Mammary microvascular endothelial cell (primary cell): ENCODE results near the gene CCDC178. TPM values are rescaled to one million over a fixed set of nuclear protein-coding genes. Genes with fewer than 3 reads are reported as not detected.

Experiments
- total RNA-seq: library from RNA; depleted of rRNA; stranded (reverse); fragments of >200 nt; gene quantifications from 2 replicates; pipeline ENCODE4 v1.2.3, GENCODE V29; 2015

The CCDC178 gene, protein sequence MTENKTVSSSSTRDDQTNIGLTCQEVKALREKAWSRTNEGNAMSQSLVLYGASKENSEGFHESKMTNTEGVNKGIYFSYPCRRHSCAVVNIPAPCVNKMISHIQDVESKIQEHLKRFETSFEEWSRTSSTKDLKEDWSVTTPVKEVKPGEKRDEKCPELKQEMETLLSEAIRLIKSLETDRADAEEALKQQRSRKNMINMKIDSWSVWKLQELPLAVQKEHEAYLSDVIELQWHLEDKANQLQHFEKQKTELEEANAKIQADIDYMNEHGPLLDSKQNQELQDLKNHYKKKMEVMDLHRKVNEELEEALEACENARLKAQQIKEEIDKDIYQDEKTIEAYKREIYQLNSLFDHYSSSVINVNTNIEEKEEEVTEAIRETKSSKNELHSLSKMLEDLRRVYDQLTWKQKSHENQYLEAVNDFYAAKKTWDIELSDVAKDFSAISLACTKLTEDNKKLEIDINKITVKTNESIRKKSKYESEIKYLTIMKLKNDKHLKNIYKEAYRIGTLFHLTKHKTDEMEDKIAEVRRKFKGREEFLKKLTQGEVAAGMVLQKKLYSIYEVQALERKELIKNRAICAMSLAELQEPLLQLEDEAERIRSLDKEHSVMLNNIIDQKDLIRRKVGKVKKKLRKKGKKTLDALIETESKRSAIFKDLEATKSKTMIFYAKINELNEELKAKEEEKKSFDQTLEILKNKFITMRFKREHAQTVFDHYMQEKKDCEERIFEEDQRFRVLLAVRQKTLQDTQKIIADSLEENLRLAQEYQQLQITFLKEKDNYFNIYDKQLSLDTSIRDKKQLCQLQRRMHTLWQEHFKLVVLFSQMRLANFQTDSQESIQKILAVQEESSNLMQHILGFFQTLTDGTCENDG
- 8.2 and 8.5 TPM in 2 replicates for total RNA-seq

GRCh38 chr18:33440060-33441043 is at the start of gene CCDC178:
Gene CCDC178 (minus strand): TSS chr18:33440721. CDS start chr18:33412088, 28,633 bp downstream.

Other genes starting within 250 kb of the CCDC178 start
- gene ASXL3, start 137.5 kb upstream of the CCDC178 start, total RNA-seq, result not detected in 2 replicates